Measurements from ENCODE around the gene RMI2. TPM values are rescaled to one million over a fixed set of nuclear protein-coding genes. Genes with fewer than 3 reads are reported as not detected.
A peak's percentile ranks its signal among the peaks of the same experiment; 100 is the strongest.

The RMI2 gene
- total and polyA plus RNA-seq, 9 of the 15 experiments (the other 6 are each of a cell fraction or from before 2014, with no cell fraction given), result 8.0 to 43.4 (median 32.5) TPM

DNA sequence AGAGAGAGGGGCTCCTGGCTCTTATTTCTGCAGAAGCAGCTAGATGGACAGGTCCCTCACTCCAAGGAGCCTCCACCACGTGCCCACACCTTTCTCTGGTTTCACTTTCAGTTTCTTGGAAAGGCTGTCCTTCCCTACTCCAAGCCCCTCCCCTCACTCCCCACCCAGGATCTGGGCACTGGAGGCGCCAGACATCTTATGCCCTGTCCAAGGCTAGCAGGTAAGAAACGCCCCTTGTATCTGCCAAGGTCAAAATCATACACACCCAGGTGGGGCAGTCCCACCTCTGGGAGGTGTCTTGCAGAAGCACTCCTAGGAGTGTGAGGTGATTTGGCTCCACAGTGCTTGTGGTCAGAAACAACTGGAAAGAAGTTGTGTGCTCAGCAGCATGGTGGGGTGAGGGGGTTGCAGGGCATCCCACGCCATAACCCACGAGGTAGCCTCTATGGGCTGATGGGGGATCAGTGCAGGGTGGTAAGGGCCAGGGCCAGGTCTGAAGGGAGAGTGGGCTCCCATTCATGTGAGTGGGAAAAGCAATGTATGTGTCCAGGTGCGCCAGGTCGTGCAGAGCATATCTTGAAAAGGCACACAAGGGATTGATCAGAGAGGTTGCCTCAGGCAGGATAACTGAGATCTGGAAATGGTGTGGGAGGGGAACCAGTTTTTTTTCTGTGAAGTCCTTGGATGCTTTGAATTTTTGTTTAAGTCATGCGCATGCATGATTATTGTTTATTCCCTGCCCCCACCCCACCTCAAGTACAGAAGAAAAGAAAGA lies 32.4 kb upstream of the RMI2 start (continued):
- TF ChIP-seq, protein P1, sequence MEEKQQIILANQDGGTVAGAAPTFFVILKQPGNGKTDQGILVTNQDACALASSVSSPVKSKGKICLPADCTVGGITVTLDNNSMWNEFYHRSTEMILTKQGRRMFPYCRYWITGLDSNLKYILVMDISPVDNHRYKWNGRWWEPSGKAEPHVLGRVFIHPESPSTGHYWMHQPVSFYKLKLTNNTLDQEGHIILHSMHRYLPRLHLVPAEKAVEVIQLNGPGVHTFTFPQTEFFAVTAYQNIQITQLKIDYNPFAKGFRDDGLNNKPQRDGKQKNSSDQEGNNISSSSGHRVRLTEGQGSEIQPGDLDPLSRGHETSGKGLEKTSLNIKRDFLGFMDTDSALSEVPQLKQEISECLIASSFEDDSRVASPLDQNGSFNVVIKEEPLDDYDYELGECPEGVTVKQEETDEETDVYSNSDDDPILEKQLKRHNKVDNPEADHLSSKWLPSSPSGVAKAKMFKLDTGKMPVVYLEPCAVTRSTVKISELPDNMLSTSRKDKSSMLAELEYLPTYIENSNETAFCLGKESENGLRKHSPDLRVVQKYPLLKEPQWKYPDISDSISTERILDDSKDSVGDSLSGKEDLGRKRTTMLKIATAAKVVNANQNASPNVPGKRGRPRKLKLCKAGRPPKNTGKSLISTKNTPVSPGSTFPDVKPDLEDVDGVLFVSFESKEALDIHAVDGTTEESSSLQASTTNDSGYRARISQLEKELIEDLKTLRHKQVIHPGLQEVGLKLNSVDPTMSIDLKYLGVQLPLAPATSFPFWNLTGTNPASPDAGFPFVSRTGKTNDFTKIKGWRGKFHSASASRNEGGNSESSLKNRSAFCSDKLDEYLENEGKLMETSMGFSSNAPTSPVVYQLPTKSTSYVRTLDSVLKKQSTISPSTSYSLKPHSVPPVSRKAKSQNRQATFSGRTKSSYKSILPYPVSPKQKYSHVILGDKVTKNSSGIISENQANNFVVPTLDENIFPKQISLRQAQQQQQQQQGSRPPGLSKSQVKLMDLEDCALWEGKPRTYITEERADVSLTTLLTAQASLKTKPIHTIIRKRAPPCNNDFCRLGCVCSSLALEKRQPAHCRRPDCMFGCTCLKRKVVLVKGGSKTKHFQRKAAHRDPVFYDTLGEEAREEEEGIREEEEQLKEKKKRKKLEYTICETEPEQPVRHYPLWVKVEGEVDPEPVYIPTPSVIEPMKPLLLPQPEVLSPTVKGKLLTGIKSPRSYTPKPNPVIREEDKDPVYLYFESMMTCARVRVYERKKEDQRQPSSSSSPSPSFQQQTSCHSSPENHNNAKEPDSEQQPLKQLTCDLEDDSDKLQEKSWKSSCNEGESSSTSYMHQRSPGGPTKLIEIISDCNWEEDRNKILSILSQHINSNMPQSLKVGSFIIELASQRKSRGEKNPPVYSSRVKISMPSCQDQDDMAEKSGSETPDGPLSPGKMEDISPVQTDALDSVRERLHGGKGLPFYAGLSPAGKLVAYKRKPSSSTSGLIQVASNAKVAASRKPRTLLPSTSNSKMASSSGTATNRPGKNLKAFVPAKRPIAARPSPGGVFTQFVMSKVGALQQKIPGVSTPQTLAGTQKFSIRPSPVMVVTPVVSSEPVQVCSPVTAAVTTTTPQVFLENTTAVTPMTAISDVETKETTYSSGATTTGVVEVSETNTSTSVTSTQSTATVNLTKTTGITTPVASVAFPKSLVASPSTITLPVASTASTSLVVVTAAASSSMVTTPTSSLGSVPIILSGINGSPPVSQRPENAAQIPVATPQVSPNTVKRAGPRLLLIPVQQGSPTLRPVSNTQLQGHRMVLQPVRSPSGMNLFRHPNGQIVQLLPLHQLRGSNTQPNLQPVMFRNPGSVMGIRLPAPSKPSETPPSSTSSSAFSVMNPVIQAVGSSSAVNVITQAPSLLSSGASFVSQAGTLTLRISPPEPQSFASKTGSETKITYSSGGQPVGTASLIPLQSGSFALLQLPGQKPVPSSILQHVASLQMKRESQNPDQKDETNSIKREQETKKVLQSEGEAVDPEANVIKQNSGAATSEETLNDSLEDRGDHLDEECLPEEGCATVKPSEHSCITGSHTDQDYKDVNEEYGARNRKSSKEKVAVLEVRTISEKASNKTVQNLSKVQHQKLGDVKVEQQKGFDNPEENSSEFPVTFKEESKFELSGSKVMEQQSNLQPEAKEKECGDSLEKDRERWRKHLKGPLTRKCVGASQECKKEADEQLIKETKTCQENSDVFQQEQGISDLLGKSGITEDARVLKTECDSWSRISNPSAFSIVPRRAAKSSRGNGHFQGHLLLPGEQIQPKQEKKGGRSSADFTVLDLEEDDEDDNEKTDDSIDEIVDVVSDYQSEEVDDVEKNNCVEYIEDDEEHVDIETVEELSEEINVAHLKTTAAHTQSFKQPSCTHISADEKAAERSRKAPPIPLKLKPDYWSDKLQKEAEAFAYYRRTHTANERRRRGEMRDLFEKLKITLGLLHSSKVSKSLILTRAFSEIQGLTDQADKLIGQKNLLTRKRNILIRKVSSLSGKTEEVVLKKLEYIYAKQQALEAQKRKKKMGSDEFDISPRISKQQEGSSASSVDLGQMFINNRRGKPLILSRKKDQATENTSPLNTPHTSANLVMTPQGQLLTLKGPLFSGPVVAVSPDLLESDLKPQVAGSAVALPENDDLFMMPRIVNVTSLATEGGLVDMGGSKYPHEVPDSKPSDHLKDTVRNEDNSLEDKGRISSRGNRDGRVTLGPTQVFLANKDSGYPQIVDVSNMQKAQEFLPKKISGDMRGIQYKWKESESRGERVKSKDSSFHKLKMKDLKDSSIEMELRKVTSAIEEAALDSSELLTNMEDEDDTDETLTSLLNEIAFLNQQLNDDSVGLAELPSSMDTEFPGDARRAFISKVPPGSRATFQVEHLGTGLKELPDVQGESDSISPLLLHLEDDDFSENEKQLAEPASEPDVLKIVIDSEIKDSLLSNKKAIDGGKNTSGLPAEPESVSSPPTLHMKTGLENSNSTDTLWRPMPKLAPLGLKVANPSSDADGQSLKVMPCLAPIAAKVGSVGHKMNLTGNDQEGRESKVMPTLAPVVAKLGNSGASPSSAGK (IDR thresholded peaks at IDR 0.05), result peak; percentile 73
- TF ChIP-seq CC2D1A (IDR thresholded peaks at IDR 0.05) (no peak), L3MBTL2 (IDR thresholded peaks at IDR 0.05) (peak; percentile 94), CHD4 (IDR thresholded peaks at IDR 0.05; ENCODE audit: insufficient read depth, insufficient replicate concordance, low read depth, low read length, poor library complexity, severe bottlenecking) (no peak), GABPB1 (CRISPR knock-in tag; IDR thresholded peaks at IDR 0.05) (peak; percentile 36; the same call in 1 of the 2 replicates), EP400 (IDR thresholded peaks at IDR 0.05) (no peak), ZNF146 (CRISPR knock-in tag; IDR thresholded peaks at IDR 0.05; ENCODE audit: unreplicated experiment) (no peak), MTA1 (IDR thresholded peaks at IDR 0.05; ENCODE audit: borderline replicate concordance) (no peak), DDX20 (tag; IDR thresholded peaks at IDR 0.05; ENCODE audit: low read depth) (no peak), SIN3A (IDR thresholded peaks at IDR 0.05; ENCODE audit: borderline replicate concordance in 2 of 2, control insufficient read depth in 1 of 2, low read depth in 2 of 2, low read length in 2 of 2) (peak; percentile 16 to 45; a peak in 1 of 4 replicates)
- TF ChIP-seq, protein P2, sequence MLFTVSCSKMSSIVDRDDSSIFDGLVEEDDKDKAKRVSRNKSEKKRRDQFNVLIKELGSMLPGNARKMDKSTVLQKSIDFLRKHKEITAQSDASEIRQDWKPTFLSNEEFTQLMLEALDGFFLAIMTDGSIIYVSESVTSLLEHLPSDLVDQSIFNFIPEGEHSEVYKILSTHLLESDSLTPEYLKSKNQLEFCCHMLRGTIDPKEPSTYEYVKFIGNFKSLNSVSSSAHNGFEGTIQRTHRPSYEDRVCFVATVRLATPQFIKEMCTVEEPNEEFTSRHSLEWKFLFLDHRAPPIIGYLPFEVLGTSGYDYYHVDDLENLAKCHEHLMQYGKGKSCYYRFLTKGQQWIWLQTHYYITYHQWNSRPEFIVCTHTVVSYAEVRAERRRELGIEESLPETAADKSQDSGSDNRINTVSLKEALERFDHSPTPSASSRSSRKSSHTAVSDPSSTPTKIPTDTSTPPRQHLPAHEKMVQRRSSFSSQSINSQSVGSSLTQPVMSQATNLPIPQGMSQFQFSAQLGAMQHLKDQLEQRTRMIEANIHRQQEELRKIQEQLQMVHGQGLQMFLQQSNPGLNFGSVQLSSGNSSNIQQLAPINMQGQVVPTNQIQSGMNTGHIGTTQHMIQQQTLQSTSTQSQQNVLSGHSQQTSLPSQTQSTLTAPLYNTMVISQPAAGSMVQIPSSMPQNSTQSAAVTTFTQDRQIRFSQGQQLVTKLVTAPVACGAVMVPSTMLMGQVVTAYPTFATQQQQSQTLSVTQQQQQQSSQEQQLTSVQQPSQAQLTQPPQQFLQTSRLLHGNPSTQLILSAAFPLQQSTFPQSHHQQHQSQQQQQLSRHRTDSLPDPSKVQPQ (CRISPR knock-in tag; IDR thresholded peaks at IDR 0.05; ENCODE audit: borderline replicate concordance), result no peak
